H1 (cell line): Measurements from ENCODE around the gene HES5. TPM values are rescaled to one million over a fixed set of nuclear protein-coding genes. Genes with fewer than 3 reads are reported as not detected.

ENCODE experiments used
- HDAC6 ChIP-seq: IDR thresholded peaks from one replicate; pipeline ENCODE4 v1.7.1; 2012; ENCODE audit warnings: low read depth, mild to moderate bottlenecking, inconsistent platforms, low read length, moderate library complexity
- SP4 ChIP-seq: IDR thresholded peaks from 2 replicates; pipeline ENCODE4 v1.6.1; 2012; ENCODE audit warnings: low read length, inconsistent platforms
- polyA plus RNA-seq, 7 experiments: library from polyadenylated mRNA; depleted of rRNA in 3 of 7; stranded (reverse) in 5 of 7; unstranded in 2 of 7; fragments of >200 nt in 5 of 7; fragments of 200-250 nt in 2 of 7; gene quantifications; 1 replicate in 5 of 7; 2 replicates in 1 of 7; 4 replicates in 1 of 7; pipeline versions ENCODE4 v1.2.1 to v1.2.3, GENCODE V29; 2011 to 2013; ENCODE audit warnings: missing spikeins in 2 of 7, mixed read lengths in 2 of 7
- total RNA-seq: library from RNA; stranded (reverse); fragmentation: NEBNext Ultra II Directional; extraction: Animal tissue kit (Norgen Biotek cat#: 25700); gene quantifications from 2 replicates; pipeline ENCODE4 v1.2.1, GENCODE V29; 2021

The HES5 gene
- total and polyA plus RNA-seq, 2 of the 8 experiments (the other 6 are each of a cell fraction or from before 2014, with no cell fraction given) = 0.22 TPM; not detected in 1

- no peak for TF ChIP-seq SP4
- TF ChIP-seq HDAC6 = no peak
Observed at GRCh38 chr1:2483026-2483425, 47.0 kb downstream of the HES5 start (continued).
